ENCODE results near the gene CEP192.

CEP192 gene

GRCh38 chr18:13107074-13107473, 115.9 kb downstream of the CEP192 start:
- DNase-seq: no peak

- no peak for DNase-seq
Observed at GRCh38 chr18:13108330-13108729, 117.2 kb downstream of the CEP192 start.

- DNase-seq: no peak
Observed at GRCh38 chr18:13110559-13110958, 119.4 kb downstream of the CEP192 start.

- peak; percentile 30 for DNase-seq
Observed at GRCh38 chr18:13112982-13113381, 121.8 kb downstream of the CEP192 start.

- no peak for DNase-seq
Observed at GRCh38 chr18:13120255-13120654, 129.1 kb downstream of the CEP192 start.

GRCh38 chr18:13120983-13121441, 129.8 kb downstream of the CEP192 start:
- no peak for DNase-seq

GRCh38 chr18:13124411-13124810, 133.2 kb downstream of the CEP192 start:
- DNase-seq: no peak

- no peak for DNase-seq
Observed at GRCh38 chr18:13125191-13125590, 134.0 kb downstream of the CEP192 start.

GRCh38 chr18:13126966-13127598, 135.9 kb downstream of the CEP192 start:
- no peak for DNase-seq

- no peak for DNase-seq
Observed at GRCh38 chr18:13131283-13131682, 140.1 kb downstream of the CEP192 start.

- no peak for DNase-seq
Observed at GRCh38 chr18:13134551-13135401, 143.6 kb downstream of the CEP192 start.

GRCh38 chr18:13136056-13136903, 145.1 kb downstream of the CEP192 start:
- DNase-seq: peak; percentile 65

GRCh38 chr18:13136904-13137669, 145.9 kb downstream of the CEP192 start:
- DNase-seq: peak; percentile 23

GRCh38 chr18:13137670-13138419, 146.7 kb downstream of the CEP192 start:
- peak; percentile 47 for DNase-seq

GRCh38 chr18:13138420-13139139, 147.4 kb downstream of the CEP192 start:
- no peak for DNase-seq

- peak; percentile 32 for DNase-seq
Observed at GRCh38 chr18:13139885-13140450, 148.8 kb downstream of the CEP192 start.

- no peak for DNase-seq
Observed at GRCh38 chr18:13141209-13141608, 150.0 kb downstream of the CEP192 start.

GRCh38 chr18:13145636-13146190, 154.6 kb downstream of the CEP192 start:
- DNase-seq: no peak

GRCh38 chr18:13147130-13147529, 156.0 kb downstream of the CEP192 start:
- DNase-seq: no peak

GRCh38 chr18:13151656-13152055, 160.5 kb downstream of the CEP192 start:
- DNase-seq: no peak

Data from RPMI8226 (cell line).